IMR-90 (cell line): ENCODE results near the gene MAEA. TPM values are rescaled to one million over a fixed set of nuclear protein-coding genes. Genes with fewer than 3 reads are reported as not detected.

Experiments used
- ATAC-seq: fragments of 200-7000 bp; cut with Tn5 transposase; 2 replicates; pipeline ENCODE4 v1.9.1; 2020; ENCODE audit warnings: low read depth, mild to moderate bottlenecking, moderate library complexity
- BruUV-seq: library from RNA; stranded (reverse); fragments of 400-500 nt; replicated peaks from 2 replicates; lab custom pipeline; 2021; lab: Mats Ljungman, UMichigan
- CTCF ChIA-PET: fragments of 300-600 bp; formaldehyde crosslinking; extraction: SDS; loops from one replicate; lab custom pipeline; 2021; ENCODE audit warnings: antibody characterized with exemption; lab: Yijun Ruan, JAX
- POLR2A ChIA-PET: fragments of 300-600 bp; sonication (Branson Sonifier 250); formaldehyde crosslinking; loops from one replicate; lab custom pipeline; 2022; ENCODE audit warnings: antibody characterized with exemption; ENCODE audit not compliant: unreplicated experiment; lab: Charles Lee
- DNase-seq: peaks from one replicate; pipeline ENCODE4 v3.0.0; 2013
- H2AFZ ChIP-seq: replicated peaks from 2 replicates; pipeline ENCODE3; 2013; ENCODE audit warnings: low read length, mild to moderate bottlenecking; ENCODE audit not compliant: poor library complexity
- H2AK5ac ChIP-seq: 2 replicates; pipeline ENCODE4 v1.6.1; 2013; ENCODE audit warnings: low read depth, low read length, inconsistent platforms
- H2AK9ac ChIP-seq: replicated peaks from 2 replicates; pipeline ENCODE3; 2013; ENCODE audit warnings: mild to moderate bottlenecking, low read depth, low read length, moderate library complexity; ENCODE audit not compliant: poor library complexity
- H2BK120ac ChIP-seq: 2 replicates; pipeline ENCODE4 v1.6.1; 2013; ENCODE audit warnings: low read depth, low read length, inconsistent platforms
- H2BK15ac ChIP-seq: 3 replicates; pipeline ENCODE4 v1.6.1; 2013; ENCODE audit warnings: low read depth, low read length, inconsistent platforms
- H2BK20ac ChIP-seq: 2 replicates; pipeline ENCODE4 v1.6.1; 2013; ENCODE audit warnings: low read depth, mild to moderate bottlenecking, inconsistent platforms, low read length, moderate library complexity
- H2BK5ac ChIP-seq: 2 replicates; pipeline ENCODE4 v1.6.1; 2013; ENCODE audit warnings: mild to moderate bottlenecking, low read depth, low read length, inconsistent platforms; ENCODE audit not compliant: poor library complexity, severe bottlenecking
- H3K14ac ChIP-seq: replicated peaks from 2 replicates; pipeline ENCODE4 v1.6.1; 2013; ENCODE audit warnings: low read depth, low read length, inconsistent platforms
- H3K18ac ChIP-seq: 2 replicates; pipeline ENCODE4 v1.6.1; 2013; ENCODE audit warnings: low read depth, low read length, control low read depth
- H3K23ac ChIP-seq: 2 replicates; pipeline ENCODE4 v1.6.1; 2013; ENCODE audit warnings: low read depth, low read length, inconsistent platforms
- H3K27ac ChIP-seq: 2 replicates; pipeline ENCODE4 v1.5.1; 2013; ENCODE audit warnings: mild to moderate bottlenecking, control low read depth, low read length; ENCODE audit not compliant: insufficient read depth
- H3K27me3 ChIP-seq: 2 replicates; pipeline ENCODE4 v1.6.1; 2013; ENCODE audit warnings: low read length; ENCODE audit not compliant: control insufficient read depth, insufficient read depth
- H3K36me3 ChIP-seq: 2 replicates; pipeline ENCODE4 v1.6.1; 2013; ENCODE audit warnings: low read length, mixed read lengths; ENCODE audit not compliant: control insufficient read depth, insufficient read depth
- H3K4ac ChIP-seq: 2 replicates; pipeline ENCODE4 v1.6.1; 2013; ENCODE audit warnings: low read depth, low read length, inconsistent platforms
- H3K4me1 ChIP-seq: 2 replicates; pipeline ENCODE4 v1.6.1; 2013; ENCODE audit warnings: low read length, mixed read lengths; ENCODE audit not compliant: control insufficient read depth, insufficient read depth
- H3K4me2 ChIP-seq: 2 replicates; pipeline ENCODE4 v1.6.1; 2013; ENCODE audit warnings: low read depth, mild to moderate bottlenecking, control low read depth, low read length, moderate library complexity
- H3K4me3 ChIP-seq: 2 replicates; pipeline ENCODE4 v1.5.1; 2013; ENCODE audit warnings: low read depth, mild to moderate bottlenecking, control low read depth, low read length, moderate library complexity; ENCODE audit not compliant: insufficient read depth
- H3K56ac ChIP-seq: 2 replicates; pipeline ENCODE4 v1.6.1; 2013; ENCODE audit warnings: low read length, inconsistent platforms; ENCODE audit not compliant: insufficient read depth; ENCODE audit errors: extremely low read depth
- H3K79me1 ChIP-seq, 2 experiments: 2 replicates each; pipeline ENCODE4 v1.6.1; 2013; ENCODE audit warnings: low read length in 2 of 2, inconsistent platforms in 1 of 2, low read depth in 1 of 2
- H3K9ac ChIP-seq: 2 replicates; pipeline ENCODE4 v1.6.1; 2013; ENCODE audit warnings: low read depth, low read length, control low read depth
- H3K9me1 ChIP-seq: 2 replicates; pipeline ENCODE4 v1.6.1; 2013; ENCODE audit warnings: low read length, inconsistent platforms; ENCODE audit not compliant: insufficient read depth
- H3K9me3 ChIP-seq: 2 replicates; pipeline ENCODE4 v1.6.1; 2013; ENCODE audit warnings: low read length; ENCODE audit not compliant: control insufficient read depth, insufficient read depth
- H4K20me1 ChIP-seq: 2 replicates; pipeline ENCODE4 v1.6.1; 2013; ENCODE audit warnings: low read length, inconsistent platforms; ENCODE audit not compliant: insufficient read depth
- H4K5ac ChIP-seq: 2 replicates; pipeline ENCODE4 v1.6.1; 2013; ENCODE audit warnings: mild to moderate bottlenecking, low read depth, low read length, control low read depth
- H4K8ac ChIP-seq, 2 experiments: 2 replicates each; pipeline ENCODE4 v1.6.1; 2013; ENCODE audit warnings: low read depth in 2 of 2, low read length in 2 of 2, control low read depth in 1 of 2, inconsistent platforms in 1 of 2
- H4K91ac ChIP-seq: 2 replicates; pipeline ENCODE4 v1.6.1; 2013; ENCODE audit warnings: low read depth, low read length, inconsistent platforms; ENCODE audit not compliant: insufficient read depth
- BHLHE40 ChIP-seq: fragments of 150-350 bp; IDR thresholded peaks from 2 replicates; pipeline ENCODE4 v1.6.1; 2016; ENCODE audit warnings: mild to moderate bottlenecking, low read depth, low read length
- CEBPB ChIP-seq: IDR thresholded peaks from 2 replicates; pipeline ENCODE4 v1.6.1; 2012; ENCODE audit warnings: low read depth, low read length, improper control_type of control experiment
- CHD1 ChIP-seq: IDR thresholded peaks from 2 replicates; pipeline ENCODE4 v1.6.1; 2012; ENCODE audit warnings: low read depth, low read length, improper control_type of control experiment
- FOS ChIP-seq: fragments of 150-350 bp; IDR thresholded peaks from 2 replicates; pipeline ENCODE4 v1.6.1; 2016; ENCODE audit warnings: low read depth, low read length
- MAFK ChIP-seq: IDR thresholded peaks from 2 replicates; pipeline ENCODE4 v1.6.1; 2012; ENCODE audit warnings: low read depth, low read length, improper control_type of control experiment
- MAZ ChIP-seq: IDR thresholded peaks from 2 replicates; pipeline ENCODE4 v1.6.1; 2012; ENCODE audit warnings: low read depth, mild to moderate bottlenecking, low read length, improper control_type of control experiment, moderate library complexity, borderline replicate concordance
- MXI1 ChIP-seq: IDR thresholded peaks from 2 replicates; pipeline ENCODE4 v1.6.1; 2012; ENCODE audit warnings: low read depth, mild to moderate bottlenecking, low read length, moderate library complexity, borderline replicate concordance
- NFE2L2 ChIP-seq: fragments of 150-350 bp; IDR thresholded peaks from 2 replicates; pipeline ENCODE4 v1.6.1; 2016; ENCODE audit warnings: low read depth, mild to moderate bottlenecking, low read length
- POLR2A ChIP-seq: IDR thresholded peaks from 2 replicates; pipeline ENCODE4 v1.6.1; 2012; ENCODE audit warnings: mild to moderate bottlenecking, low read depth, low read length
- RAD21 ChIP-seq: IDR thresholded peaks from 2 replicates; pipeline ENCODE4 v1.6.1; 2012; ENCODE audit warnings: low read length, improper control_type of control experiment
- RCOR1 ChIP-seq: IDR thresholded peaks from 2 replicates; pipeline ENCODE4 v1.6.1; 2012; ENCODE audit warnings: mild to moderate bottlenecking, low read length, improper control_type of control experiment; ENCODE audit not compliant: insufficient replicate concordance
- RFX5 ChIP-seq: IDR thresholded peaks from 2 replicates; pipeline ENCODE4 v1.8.0; 2012; ENCODE audit warnings: low read depth, mild to moderate bottlenecking, low read length, moderate library complexity
- SMC3 ChIP-seq: fragments of 150-350 bp; IDR thresholded peaks from 2 replicates; pipeline ENCODE4 v1.6.1; 2016; ENCODE audit warnings: low read depth, mild to moderate bottlenecking, antibody characterized with exemption, low read length, moderate library complexity
- WGBS, 2 experiments: methylation state at CpG; one replicate each; pipeline versions ENCODE4 v1.1.5 to v1.1.7; 2013; ENCODE audit warnings: missing lambda C conversion rate in 2 of 2; ENCODE audit not compliant: insufficient read length in 1 of 2; ENCODE audit errors: extremely low coverage in 2 of 2; 5-methylcytosine and 5-hydroxymethylcytosine counted together
- dilution Hi-C: fragments of 300-500 bp; cut with HindIII; formaldehyde crosslinking; loops from one replicate; pipeline ENCODE4 v1.14.3; 2018; ENCODE audit warnings: low sequenced_read_pairs; ENCODE audit not compliant: unreplicated experiment
- in situ Hi-C: fragments of 300-500 bp; cut with MboI; formaldehyde crosslinking; loops from 3 replicates; pipeline ENCODE4 v1.14.3; 2019; ENCODE audit warnings: low sequenced_read_pairs, inconsistent platforms, mixed read lengths
- intact Hi-C: fragments of 100-400 bp; cut with micrococcal nuclease; formaldehyde crosslinking; loops from 2 replicates; pipeline ENCODE4 v1.10.0; 2022
- polyA plus RNA-seq, 3 experiments: library from polyadenylated mRNA; depleted of rRNA; stranded (reverse); fragments of >200 nt; gene quantifications; 2 replicates each; pipeline ENCODE4 v1.2.3, GENCODE V29; 2012; ENCODE audit warnings: low replicate concordance in 1 of 3
- total RNA-seq: library from RNA; depleted of rRNA; stranded (reverse); fragments of >200 nt; gene quantifications from 2 replicates; pipeline ENCODE4 v1.2.3, GENCODE V29; 2012
- TF ChIP-seq, protein P1 (sequence below): fragments of 150-350 bp; IDR thresholded peaks from 2 replicates; pipeline ENCODE4 v1.6.1; 2017; ENCODE audit warnings: mild to moderate bottlenecking, antibody characterized with exemption, low read length, low read depth
- TF ChIP-seq, protein P2 (sequence below): conservative IDR thresholded peaks from 2 replicates; pipeline ENCODE4 v1.5.1; 2012; ENCODE audit warnings: mild to moderate bottlenecking, low read depth, low read length, improper control_type of control experiment
- TF ChIP-seq, protein P3 (sequence below): fragments of 150-350 bp; IDR thresholded peaks from 2 replicates; pipeline ENCODE4 v1.6.1; 2016; ENCODE audit warnings: low read depth, mild to moderate bottlenecking, low read length, moderate library complexity, borderline replicate concordance

MAEA gene
- total and polyA plus RNA-seq, 2 of the 4 experiments (the other 2 are of a cell fraction), result 61.5 to 108 TPM

DNA sequence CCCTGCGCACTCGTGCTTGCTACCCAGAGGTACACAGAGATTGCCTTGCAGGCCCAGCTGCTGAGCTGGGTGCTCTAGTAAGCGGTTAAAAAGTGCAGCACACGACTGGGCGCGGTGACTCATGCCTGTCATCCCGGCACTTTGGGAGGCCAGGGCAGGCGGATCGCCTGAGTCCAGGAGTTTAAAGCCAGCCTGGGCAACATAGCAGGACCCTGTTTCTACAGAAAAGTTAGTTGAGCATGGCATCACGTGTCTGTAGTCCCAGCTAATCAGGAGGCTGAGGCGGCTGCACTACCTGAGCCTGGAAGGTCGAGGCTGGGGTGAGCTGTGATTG is 62.8 kb downstream of the MAEA start:
- H3K9ac ChIP-seq, result no peak overlapping the region
- 84% methylated on average over 12 of the region's 12 CpGs; no CpG with 5 or more reads in 1 of the 2 experiments for WGBS, 2 experiments
- ATAC-seq (no peak), DNase-seq (peak; percentile 8)
- dilution Hi-C loops, result no loop called here
- H2BK20ac ChIP-seq, result no peak overlapping the region
- intact Hi-C loops, result no loop called here
- no peak for TF ChIP-seq SMC3
- TF ChIP-seq FOS, result no peak
- TF ChIP-seq MAFK, result no peak
- TF ChIP-seq MAZ, result no peak
- TF ChIP-seq RFX5, result no peak
- TF ChIP-seq RCOR1, result no peak
- no peak for TF ChIP-seq CEBPB
- TF ChIP-seq CHD1, result no peak
- TF ChIP-seq BHLHE40, result no peak
- TF ChIP-seq, protein P1, sequence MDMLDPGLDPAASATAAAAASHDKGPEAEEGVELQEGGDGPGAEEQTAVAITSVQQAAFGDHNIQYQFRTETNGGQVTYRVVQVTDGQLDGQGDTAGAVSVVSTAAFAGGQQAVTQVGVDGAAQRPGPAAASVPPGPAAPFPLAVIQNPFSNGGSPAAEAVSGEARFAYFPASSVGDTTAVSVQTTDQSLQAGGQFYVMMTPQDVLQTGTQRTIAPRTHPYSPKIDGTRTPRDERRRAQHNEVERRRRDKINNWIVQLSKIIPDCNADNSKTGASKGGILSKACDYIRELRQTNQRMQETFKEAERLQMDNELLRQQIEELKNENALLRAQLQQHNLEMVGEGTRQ, result no peak
- TF ChIP-seq MXI1, result no peak
- TF ChIP-seq, protein P2, sequence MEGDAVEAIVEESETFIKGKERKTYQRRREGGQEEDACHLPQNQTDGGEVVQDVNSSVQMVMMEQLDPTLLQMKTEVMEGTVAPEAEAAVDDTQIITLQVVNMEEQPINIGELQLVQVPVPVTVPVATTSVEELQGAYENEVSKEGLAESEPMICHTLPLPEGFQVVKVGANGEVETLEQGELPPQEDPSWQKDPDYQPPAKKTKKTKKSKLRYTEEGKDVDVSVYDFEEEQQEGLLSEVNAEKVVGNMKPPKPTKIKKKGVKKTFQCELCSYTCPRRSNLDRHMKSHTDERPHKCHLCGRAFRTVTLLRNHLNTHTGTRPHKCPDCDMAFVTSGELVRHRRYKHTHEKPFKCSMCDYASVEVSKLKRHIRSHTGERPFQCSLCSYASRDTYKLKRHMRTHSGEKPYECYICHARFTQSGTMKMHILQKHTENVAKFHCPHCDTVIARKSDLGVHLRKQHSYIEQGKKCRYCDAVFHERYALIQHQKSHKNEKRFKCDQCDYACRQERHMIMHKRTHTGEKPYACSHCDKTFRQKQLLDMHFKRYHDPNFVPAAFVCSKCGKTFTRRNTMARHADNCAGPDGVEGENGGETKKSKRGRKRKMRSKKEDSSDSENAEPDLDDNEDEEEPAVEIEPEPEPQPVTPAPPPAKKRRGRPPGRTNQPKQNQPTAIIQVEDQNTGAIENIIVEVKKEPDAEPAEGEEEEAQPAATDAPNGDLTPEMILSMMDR, result no peak
- TF ChIP-seq NFE2L2, result no peak
- no peak for TF ChIP-seq POLR2A
- TF ChIP-seq RAD21, result no peak
- TF ChIP-seq, protein P3, sequence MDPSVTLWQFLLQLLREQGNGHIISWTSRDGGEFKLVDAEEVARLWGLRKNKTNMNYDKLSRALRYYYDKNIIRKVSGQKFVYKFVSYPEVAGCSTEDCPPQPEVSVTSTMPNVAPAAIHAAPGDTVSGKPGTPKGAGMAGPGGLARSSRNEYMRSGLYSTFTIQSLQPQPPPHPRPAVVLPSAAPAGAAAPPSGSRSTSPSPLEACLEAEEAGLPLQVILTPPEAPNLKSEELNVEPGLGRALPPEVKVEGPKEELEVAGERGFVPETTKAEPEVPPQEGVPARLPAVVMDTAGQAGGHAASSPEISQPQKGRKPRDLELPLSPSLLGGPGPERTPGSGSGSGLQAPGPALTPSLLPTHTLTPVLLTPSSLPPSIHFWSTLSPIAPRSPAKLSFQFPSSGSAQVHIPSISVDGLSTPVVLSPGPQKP, result no peak
- H3K9me3 ChIP-seq, result no peaks in the 10 kb centered on the region
- ChIA-PET CTCF (no interaction called here), POLR2A (no interaction called here)
- peaks cover 12 to 24% of the 10 kb centered on the region in 2 experiments for H3K79me1 ChIP-seq
- H3K4me3 ChIP-seq, result no peak overlapping the region
- no peak overlapping the region for H4K91ac ChIP-seq
- H4K5ac ChIP-seq, result no peak overlapping the region
- H3K56ac ChIP-seq, result no peak overlapping the region
- peaks cover 34% of the 10 kb centered on the region; the same call in 1 of the 2 replicates for H3K36me3 ChIP-seq
- peaks cover 6% of the 10 kb centered on the region; the same call in 1 of the 2 replicates for H4K20me1 ChIP-seq
- no peak overlapping the region for H2AK9ac ChIP-seq
- no peak overlapping the region for H4K8ac ChIP-seq
- no TSS peak for BruUV-seq
- H3K23ac ChIP-seq, result no peak overlapping the region
- H3K27me3 ChIP-seq, result no peaks in the 10 kb centered on the region
- no peak overlapping the region for H2BK120ac ChIP-seq
- H3K4me2 ChIP-seq, result no peak overlapping the region
- H2BK15ac ChIP-seq, result no peak overlapping the region
- H2AFZ ChIP-seq, result peak overlapping the region; percentile 58
- H3K4ac ChIP-seq, result no peak overlapping the region
- H3K4me1 ChIP-seq, result peaks cover 5% of the 10 kb centered on the region
- H2BK5ac ChIP-seq, result no peak overlapping the region
- H3K9me1 ChIP-seq, result 0 out of 2 replicates have a peak, but pooled peaks cover 3% of the 10 kb centered on the region
- H3K18ac ChIP-seq, result no peak overlapping the region
- in situ Hi-C loops, result loop anchor here (5.0 to 10.0 kb wide), 2 partner anchors 220 to 282 kb away; no protein-coding TSS in a partner anchor
- H3K27ac ChIP-seq, result no peak overlapping the region
- H3K14ac ChIP-seq, result no peak overlapping the region
- H2AK5ac ChIP-seq, result no peak overlapping the region; the same call in 1 of the 2 replicates
